ENCODE data around the gene ANXA10. TPM values are rescaled to one million over a fixed set of nuclear protein-coding genes. Genes with fewer than 3 reads are reported as not detected.

Gene ANXA10
- total and polyA plus RNA-seq, 2 experiments from 2014 or later: 18.5 to 33.4 TPM

- H3K79me2 ChIP-seq: no peaks in the 10 kb centered on the region
- H3K27ac ChIP-seq: no peak overlapping the region
- peak; percentile 80 for DNase-seq (ENCODE audit: low spot score)
- no peaks in the 10 kb centered on the region for H3K9me2 ChIP-seq (replicated peaks; ENCODE audit: insufficient read depth)
- TF ChIP-seq CTCF (IDR thresholded peaks at IDR 0.05; ENCODE audit: poor library complexity) (peak; percentile 95), EZH2phosphoT487 (IDR thresholded peaks at IDR 0.05; ENCODE audit: low read depth, severe bottlenecking, unreplicated experiment) (no peak)
- no peaks in the 10 kb centered on the region for H3K9me3 ChIP-seq (ENCODE audit: low read depth)
- H4K20me1 ChIP-seq (ENCODE audit: insufficient read depth, poor library complexity, severe bottlenecking): no peaks in the 10 kb centered on the region
- no peak overlapping the region for H3K4me2 ChIP-seq
- H2AFZ ChIP-seq: no peak overlapping the region
- no peak overlapping the region for H3K4me3 ChIP-seq
- H3K36me3 ChIP-seq (replicated peaks; ENCODE audit: insufficient read depth, low read depth): no peaks in the 10 kb centered on the region
- no peaks in the 10 kb centered on the region for H3K27me3 ChIP-seq
- no peaks in the 10 kb centered on the region for H3K4me1 ChIP-seq (ENCODE audit: insufficient read depth)
- 23% methylated on average over 2 of the region's 2 CpGs for WGBS (ENCODE audit: low lambda C conversion rate, missing lambda C conversion rate)
These were observed 15.2 kb upstream of the ANXA10 start for GRCh38 chr4:168076989-168077725.

- TF ChIP-seq EZH2 (IDR thresholded peaks at IDR 0.05; ENCODE audit: borderline replicate concordance) (no peak), CTCF (IDR thresholded peaks at IDR 0.05; ENCODE audit: poor library complexity) (no peak), EZH2phosphoT487 (IDR thresholded peaks at IDR 0.05; ENCODE audit: low read depth, severe bottlenecking, unreplicated experiment) (no peak)
- no peaks in the 10 kb centered on the region for H4K20me1 ChIP-seq (ENCODE audit: insufficient read depth, poor library complexity, severe bottlenecking)
- H2AFZ ChIP-seq: no peak overlapping the region
- no peaks in the 10 kb centered on the region for H3K79me2 ChIP-seq
- no peaks in the 10 kb centered on the region for H3K9me2 ChIP-seq (replicated peaks; ENCODE audit: insufficient read depth)
- no peaks in the 10 kb centered on the region for H3K9me3 ChIP-seq (ENCODE audit: low read depth)
- H3K27me3 ChIP-seq: no peaks in the 10 kb centered on the region
- DNase-seq (ENCODE audit: low spot score): no peak
- no peaks in the 10 kb centered on the region for H3K4me1 ChIP-seq (ENCODE audit: insufficient read depth)
- no peak overlapping the region for H3K27ac ChIP-seq
- H3K36me3 ChIP-seq (replicated peaks; ENCODE audit: insufficient read depth, low read depth): no peaks in the 10 kb centered on the region
- H3K4me3 ChIP-seq: no peak overlapping the region
- no peak overlapping the region for H3K4me2 ChIP-seq
- 87% methylated on average over 5 of the region's 5 CpGs for WGBS (ENCODE audit: low lambda C conversion rate, missing lambda C conversion rate)
These were observed 14.6 kb upstream of the ANXA10 start for GRCh38 chr4:168077726-168078239.

GRCh38 chr4:168082379-168082778 is 10.0 kb upstream of the ANXA10 start:
- DNase-seq (ENCODE audit: low spot score): no peak
- H4K20me1 ChIP-seq (ENCODE audit: insufficient read depth, poor library complexity, severe bottlenecking): no peaks in the 10 kb centered on the region
- H3K4me2 ChIP-seq: no peak overlapping the region
- H3K9me2 ChIP-seq (replicated peaks; ENCODE audit: insufficient read depth): no peaks in the 10 kb centered on the region
- no peak overlapping the region for H3K4me3 ChIP-seq
- no peaks in the 10 kb centered on the region for H3K79me2 ChIP-seq
- no peaks in the 10 kb centered on the region for H3K36me3 ChIP-seq (replicated peaks; ENCODE audit: insufficient read depth, low read depth)
- no peaks in the 10 kb centered on the region for H3K9me3 ChIP-seq (ENCODE audit: low read depth)
- WGBS (ENCODE audit: low lambda C conversion rate, missing lambda C conversion rate): 69% methylated on average over 5 of the region's 5 CpGs
- no peaks in the 10 kb centered on the region for H3K4me1 ChIP-seq (ENCODE audit: insufficient read depth)
- no peaks in the 10 kb centered on the region for H3K27me3 ChIP-seq
- H2AFZ ChIP-seq: no peak overlapping the region
- H3K27ac ChIP-seq: no peak overlapping the region
- no peak for TF ChIP-seq EZH2 (IDR thresholded peaks at IDR 0.05; ENCODE audit: borderline replicate concordance)
- no peak for TF ChIP-seq EZH2phosphoT487 (IDR thresholded peaks at IDR 0.05; ENCODE audit: low read depth, severe bottlenecking, unreplicated experiment)
- TF ChIP-seq CTCF (IDR thresholded peaks at IDR 0.05; ENCODE audit: poor library complexity): no peak
